ENCODE measurements around the gene PDE4B. TPM values are rescaled to one million over a fixed set of nuclear protein-coding genes. Genes with fewer than 3 reads are reported as not detected.

Gene PDE4B
- polyA plus RNA-seq, 3 donors from 2014 or later, result 7.4 to 25.1 (median 18.9) TPM

DNA sequence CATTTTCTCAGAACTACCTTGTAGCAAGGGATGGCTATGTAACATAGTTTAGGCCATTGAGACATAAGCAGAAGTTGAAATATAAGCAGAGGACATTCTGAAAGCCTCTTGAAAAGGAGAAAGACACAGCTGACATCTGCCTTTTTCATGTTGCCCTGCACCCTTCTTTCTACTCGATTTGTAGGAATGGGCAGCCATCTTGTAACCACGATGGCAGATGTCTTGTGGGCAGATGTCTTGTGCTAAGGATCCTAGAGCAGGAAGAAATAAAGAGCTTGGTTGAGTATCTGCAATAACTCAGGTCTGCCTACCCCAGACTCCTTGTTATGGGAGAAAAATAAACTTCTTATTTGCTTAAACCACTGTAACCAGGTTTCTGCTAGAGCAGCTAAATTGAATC is 351.0 kb downstream of the PDE4B start:
- Mint-ChIP-seq H3K27me3 (ENCODE audit: low read depth in 3 of 3) (peaks cover 0 to 6% (median 2%) of the 10 kb centered on the region in 3 donors), H3K4me1 (no peaks in the 10 kb centered on the region), H3K9me3 (peaks cover 0 to 1% (median 0%) of the 10 kb centered on the region in 6 donors), H3K36me3 (no peaks in the 10 kb centered on the region), H3K27ac (no peak overlapping the region), H3K4me3 (no peak overlapping the region)
- no peak for DNase-seq

DNA sequence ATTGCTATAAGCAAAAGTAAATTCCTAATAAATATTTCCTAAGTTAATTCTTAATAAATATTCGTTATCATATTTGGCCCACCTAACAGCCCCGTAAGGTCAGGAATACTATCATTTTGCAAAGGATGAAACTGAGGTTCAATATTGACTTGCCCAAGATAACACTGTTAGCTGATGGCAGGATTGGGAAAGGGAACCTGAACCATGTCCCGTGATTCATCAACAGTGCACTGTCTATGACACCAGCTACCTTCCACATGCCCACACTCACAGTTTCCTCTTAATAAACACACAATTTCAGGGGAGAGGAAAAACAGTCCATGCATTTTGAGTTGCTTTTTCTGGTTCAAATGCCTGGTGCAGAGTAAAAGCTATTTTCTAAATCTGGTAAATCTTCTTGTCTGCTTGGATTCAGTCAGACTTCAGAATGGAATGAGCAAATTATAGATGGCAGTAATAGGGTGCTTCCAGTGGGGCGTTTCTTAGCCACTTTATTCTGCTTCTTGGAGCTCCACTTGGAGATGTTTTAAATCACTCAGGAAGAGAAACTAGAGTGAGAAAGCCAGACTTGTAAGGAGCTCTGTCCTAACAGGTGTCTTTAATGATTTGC is 354.6 kb downstream of the PDE4B start:
- no peaks in the 10 kb centered on the region for H3K4me1 Mint-ChIP-seq
- peaks cover 0 to 6% (median under 1%) of the 10 kb centered on the region in 6 donors for H3K9me3 Mint-ChIP-seq
- H3K27me3 Mint-ChIP-seq (ENCODE audit: low read depth in 3 of 3), result peaks cover 0 to 5% (median 0%) of the 10 kb centered on the region in 3 donors
- no peak overlapping the region for H3K27ac Mint-ChIP-seq
- H3K36me3 Mint-ChIP-seq, result no peaks in the 10 kb centered on the region
- no peak overlapping the region for H3K4me3 Mint-ChIP-seq
- no peak for DNase-seq

DNA sequence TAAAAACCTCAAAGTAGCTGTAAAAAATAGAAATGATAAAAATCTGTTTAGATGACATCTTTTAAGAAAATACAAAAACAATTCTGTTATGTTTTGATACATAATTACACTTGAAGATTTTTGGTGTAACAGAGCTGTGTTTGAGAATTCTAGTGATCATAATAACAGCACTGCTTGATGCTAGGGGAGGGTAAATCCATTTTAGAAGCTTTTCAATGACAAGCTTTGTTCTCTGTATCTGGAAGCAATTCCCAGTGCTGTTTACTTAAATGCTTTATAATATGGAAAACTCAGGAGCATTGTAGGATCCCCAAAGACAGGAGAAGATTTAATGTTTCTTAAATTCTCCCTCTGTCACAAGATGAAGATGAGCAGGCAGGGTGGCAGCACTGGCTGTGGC is 359.3 kb downstream of the PDE4B start:
- Mint-ChIP-seq H3K36me3 (no peaks in the 10 kb centered on the region), H3K4me3 (no peak overlapping the region), H3K27me3 (ENCODE audit: low read depth in 3 of 3) (peaks cover 0 to 3% (median 0%) of the 10 kb centered on the region in 3 donors), H3K4me1 (no peaks in the 10 kb centered on the region), H3K9me3 (peaks cover 0 to 5% (median under 1%) of the 10 kb centered on the region in 6 donors), H3K27ac (no peak overlapping the region)
- DNase-seq, result no peak

DNA sequence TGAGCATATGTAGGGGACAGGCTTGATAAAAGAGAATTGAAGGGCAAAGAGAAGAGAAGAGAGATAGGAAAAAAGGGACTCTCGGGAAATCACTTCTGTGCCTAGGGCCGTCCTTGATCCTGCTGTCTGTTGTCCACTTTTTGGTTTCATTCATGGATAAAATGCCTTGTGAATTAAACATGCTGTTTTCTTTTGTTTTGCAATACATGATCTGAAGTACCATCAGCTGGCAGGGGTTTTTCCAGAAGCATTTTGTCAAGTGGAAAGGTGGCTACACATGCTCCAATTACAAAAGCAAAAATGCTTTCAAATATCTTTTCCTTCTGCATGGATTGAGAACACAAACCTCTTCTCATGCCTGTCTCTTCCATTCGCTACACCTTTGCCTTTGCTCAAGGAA is 361.7 kb downstream of the PDE4B start:
- no peaks in the 10 kb centered on the region for H3K36me3 Mint-ChIP-seq
- no peaks in the 10 kb centered on the region for H3K4me1 Mint-ChIP-seq
- H3K27ac Mint-ChIP-seq, result no peak overlapping the region
- peaks cover 0 to 3% (median 1%) of the 10 kb centered on the region in 3 donors for H3K27me3 Mint-ChIP-seq (ENCODE audit: low read depth in 3 of 3)
- H3K4me3 Mint-ChIP-seq, result no peak overlapping the region
- DNase-seq, result no peak
- peaks cover 0 to 5% (median under 1%) of the 10 kb centered on the region in 6 donors for H3K9me3 Mint-ChIP-seq

DNA sequence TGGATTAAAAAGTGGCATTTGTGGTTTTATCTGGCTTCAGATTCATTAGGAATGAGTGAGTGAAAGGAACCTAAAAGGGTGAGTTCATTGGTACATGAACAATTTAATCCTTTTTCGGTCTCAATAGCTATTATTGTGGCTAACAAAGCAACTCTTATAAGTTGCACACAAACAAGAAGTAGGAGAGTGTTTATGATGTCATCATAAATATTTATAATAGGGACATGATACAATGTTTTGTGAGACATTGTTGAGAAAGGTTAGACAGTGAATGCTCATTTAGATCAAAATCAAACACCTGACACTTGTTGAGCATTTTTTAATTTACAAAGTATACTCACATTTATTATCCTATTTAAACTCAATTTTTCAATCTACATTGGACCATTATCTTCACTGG is 363.4 kb downstream of the PDE4B start:
- Mint-ChIP-seq H3K4me3 (no peak overlapping the region), H3K9me3 (peaks cover 0 to 2% (median under 1%) of the 10 kb centered on the region in 6 donors), H3K27me3 (ENCODE audit: low read depth in 3 of 3) (peaks cover 0 to 3% (median 1%) of the 10 kb centered on the region in 3 donors), H3K4me1 (no peaks in the 10 kb centered on the region), H3K36me3 (no peaks in the 10 kb centered on the region), H3K27ac (no peak overlapping the region)
- no peak for DNase-seq

DNA sequence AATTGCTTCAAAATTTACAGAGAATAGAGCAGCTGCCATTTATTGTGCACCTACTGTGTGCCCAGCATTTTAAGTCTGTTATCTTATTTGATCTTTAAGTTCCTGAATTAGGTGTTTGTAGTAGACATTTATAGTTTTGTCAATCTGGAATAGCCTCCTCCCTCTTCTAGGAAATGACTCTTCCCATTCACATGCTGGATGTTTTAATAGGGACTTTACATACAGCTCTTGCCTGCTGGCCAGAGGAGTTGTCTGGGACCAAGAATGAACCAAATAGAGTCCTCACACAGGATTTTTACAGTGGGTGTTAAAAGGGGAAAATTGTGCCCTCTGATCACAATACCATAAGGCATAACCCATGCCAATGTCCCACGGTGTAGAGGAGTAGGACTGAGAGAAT is 367.1 kb downstream of the PDE4B start:
- H3K27me3 Mint-ChIP-seq (ENCODE audit: low read depth in 3 of 3), result peaks cover 0 to 1% (median 0%) of the 10 kb centered on the region in 3 donors
- DNase-seq, result no peak
- peaks cover 0 to 4% (median 0%) of the 10 kb centered on the region in 6 donors for H3K9me3 Mint-ChIP-seq
- H3K4me1 Mint-ChIP-seq, result no peaks in the 10 kb centered on the region
- H3K4me3 Mint-ChIP-seq, result no peak overlapping the region
- H3K27ac Mint-ChIP-seq, result no peak overlapping the region
- H3K36me3 Mint-ChIP-seq, result no peaks in the 10 kb centered on the region

DNA sequence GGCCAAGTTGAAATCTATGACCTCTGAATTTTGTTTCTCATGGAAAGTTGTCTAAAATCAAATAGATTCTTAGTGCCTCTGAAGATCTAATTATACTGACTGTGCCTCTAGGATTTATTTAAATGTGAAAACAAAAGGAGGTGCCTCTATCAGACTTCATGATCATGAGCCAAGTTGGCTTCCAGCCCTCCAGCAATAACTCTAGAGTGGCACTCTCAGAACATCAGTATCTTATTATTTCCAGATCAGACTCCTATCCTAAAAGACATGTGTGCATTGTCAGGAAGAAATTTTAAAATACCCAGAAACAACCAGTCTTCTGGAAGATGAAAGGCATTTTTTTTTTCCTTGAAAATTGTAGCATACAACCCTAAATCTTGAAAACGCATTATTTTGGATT is 368.0 kb downstream of the PDE4B start:
- Mint-ChIP-seq H3K27ac (no peak overlapping the region), H3K36me3 (no peaks in the 10 kb centered on the region), H3K27me3 (ENCODE audit: low read depth in 3 of 3) (peaks cover 0 to 1% (median 0%) of the 10 kb centered on the region in 3 donors), H3K4me1 (no peaks in the 10 kb centered on the region), H3K9me3 (peaks cover 0 to 4% (median 0%) of the 10 kb centered on the region in 6 donors), H3K4me3 (no peak overlapping the region)
- DNase-seq, result no peak

DNA sequence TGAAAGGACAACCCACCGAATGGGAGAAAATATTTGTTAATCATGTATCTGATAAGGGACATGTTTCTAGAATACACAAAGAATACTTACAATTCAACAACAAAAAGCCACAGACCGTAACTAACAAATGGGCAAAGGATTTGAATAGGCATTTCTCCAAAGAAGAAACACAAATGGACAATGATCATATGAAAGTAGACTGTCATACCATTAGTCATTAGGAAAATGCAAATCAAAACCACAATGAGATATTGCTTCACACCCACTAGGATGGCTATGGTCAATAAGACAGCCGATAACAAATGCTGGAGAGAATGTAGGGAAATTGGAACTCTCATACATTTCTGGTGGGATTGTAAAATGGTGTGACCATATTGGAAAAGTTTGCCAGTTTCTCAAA is 374.1 kb downstream of the PDE4B start:
- Mint-ChIP-seq H3K27ac (no peak overlapping the region), H3K4me3 (no peak overlapping the region), H3K27me3 (ENCODE audit: low read depth in 3 of 3) (peaks cover 0 to 4% (median 2%) of the 10 kb centered on the region in 3 donors), H3K9me3 (peaks cover 0 to 4% (median 0%) of the 10 kb centered on the region in 6 donors), H3K36me3 (no peaks in the 10 kb centered on the region), H3K4me1 (no peaks in the 10 kb centered on the region)
- no peak for DNase-seq

DNA sequence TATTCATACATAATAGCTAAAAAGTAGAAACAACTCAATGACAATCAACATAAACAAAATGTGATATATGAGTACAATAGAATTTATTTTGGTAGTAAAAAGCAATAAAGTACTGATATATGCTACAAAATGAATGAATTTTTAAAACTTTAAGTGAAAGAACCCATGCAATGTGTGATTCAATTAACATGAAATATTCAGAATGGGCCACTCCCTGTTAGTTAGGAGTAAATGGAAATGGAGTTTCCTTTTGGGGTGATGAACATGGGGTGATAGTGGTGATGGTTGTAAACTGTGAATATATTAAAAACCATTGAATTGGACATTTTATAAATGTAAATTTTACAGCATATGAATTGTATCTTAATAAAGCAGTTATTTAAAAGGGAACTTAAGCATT is 374.6 kb downstream of the PDE4B start:
- Mint-ChIP-seq H3K9me3 (peaks cover 0 to 4% (median 0%) of the 10 kb centered on the region in 6 donors), H3K27ac (no peak overlapping the region), H3K4me1 (no peaks in the 10 kb centered on the region), H3K4me3 (no peak overlapping the region), H3K36me3 (no peaks in the 10 kb centered on the region), H3K27me3 (ENCODE audit: low read depth in 3 of 3) (peaks cover 0 to 4% (median 2%) of the 10 kb centered on the region in 3 donors)
- DNase-seq, result no peak

DNA sequence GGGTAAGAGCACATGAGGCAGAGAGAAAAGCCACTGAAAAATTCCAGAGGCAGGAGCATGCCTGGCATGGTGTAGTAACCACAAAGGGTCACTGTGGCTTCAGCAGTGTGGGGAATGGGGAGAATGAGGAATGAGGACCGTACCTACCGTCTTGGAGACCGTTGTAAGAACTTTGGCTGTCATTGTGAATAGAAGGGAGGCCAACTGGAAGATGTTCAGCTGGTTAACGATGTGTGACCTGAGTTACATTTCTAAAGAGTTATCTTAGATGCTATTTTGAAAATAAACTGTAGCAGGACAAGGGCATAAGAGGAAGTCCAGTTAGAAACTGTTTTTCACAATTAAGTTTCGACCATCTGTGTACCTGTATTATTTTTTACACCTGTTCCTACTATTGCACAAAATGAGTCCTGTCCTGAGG is 375.8 kb downstream of the PDE4B start:
- peaks cover 0 to 4% (median 0%) of the 10 kb centered on the region in 6 donors for H3K9me3 Mint-ChIP-seq
- H3K4me3 Mint-ChIP-seq, result no peak overlapping the region
- H3K4me1 Mint-ChIP-seq, result no peaks in the 10 kb centered on the region
- DNase-seq, result no peak
- peaks cover 0 to 4% (median 2%) of the 10 kb centered on the region in 3 donors for H3K27me3 Mint-ChIP-seq (ENCODE audit: low read depth in 3 of 3)
- H3K27ac Mint-ChIP-seq, result no peak overlapping the region
- H3K36me3 Mint-ChIP-seq, result no peaks in the 10 kb centered on the region

DNA sequence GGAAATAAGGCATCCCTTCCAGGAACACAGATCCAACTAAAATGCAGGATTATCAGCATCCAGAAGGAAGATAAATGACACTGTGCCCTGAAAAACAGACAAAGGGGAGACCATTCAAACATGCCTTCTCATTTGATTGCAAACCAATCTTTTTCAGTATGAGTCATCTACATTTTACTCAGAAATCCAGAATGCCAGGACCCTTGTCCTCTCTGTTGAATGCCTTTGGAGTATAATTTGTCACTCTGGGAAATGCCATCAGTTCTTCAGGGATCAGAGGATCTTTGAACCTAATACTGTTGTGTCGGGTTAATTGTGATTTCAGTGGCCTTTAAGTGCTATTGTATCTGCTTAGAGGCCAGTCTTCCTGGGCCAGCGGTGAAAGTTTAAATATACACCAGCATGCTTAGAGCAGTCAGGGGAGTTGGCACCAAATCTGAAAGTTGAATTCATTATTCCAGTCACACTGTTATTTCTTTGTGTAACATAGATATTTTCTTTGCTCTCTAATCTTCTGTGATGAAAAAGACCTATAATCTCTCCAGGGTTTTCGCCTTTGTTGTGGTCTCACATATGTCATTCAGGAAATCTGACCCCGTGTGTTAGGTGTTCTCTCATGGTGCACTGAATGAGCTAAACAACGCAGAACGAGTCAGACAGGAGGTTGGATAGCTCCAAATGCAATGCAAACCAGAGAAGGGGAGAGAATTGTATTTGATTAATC is 376.4 kb downstream of the PDE4B start:
- H3K36me3 Mint-ChIP-seq, result no peaks in the 10 kb centered on the region
- H3K4me3 Mint-ChIP-seq, result no peak overlapping the region
- H3K4me1 Mint-ChIP-seq, result no peaks in the 10 kb centered on the region
- H3K27me3 Mint-ChIP-seq (ENCODE audit: low read depth in 3 of 3), result peaks cover 0 to 4% (median 2%) of the 10 kb centered on the region in 3 donors
- H3K27ac Mint-ChIP-seq, result no peak overlapping the region
- no peak for DNase-seq
- H3K9me3 Mint-ChIP-seq, result peaks cover 0 to 3% (median 0%) of the 10 kb centered on the region in 6 donors

DNA sequence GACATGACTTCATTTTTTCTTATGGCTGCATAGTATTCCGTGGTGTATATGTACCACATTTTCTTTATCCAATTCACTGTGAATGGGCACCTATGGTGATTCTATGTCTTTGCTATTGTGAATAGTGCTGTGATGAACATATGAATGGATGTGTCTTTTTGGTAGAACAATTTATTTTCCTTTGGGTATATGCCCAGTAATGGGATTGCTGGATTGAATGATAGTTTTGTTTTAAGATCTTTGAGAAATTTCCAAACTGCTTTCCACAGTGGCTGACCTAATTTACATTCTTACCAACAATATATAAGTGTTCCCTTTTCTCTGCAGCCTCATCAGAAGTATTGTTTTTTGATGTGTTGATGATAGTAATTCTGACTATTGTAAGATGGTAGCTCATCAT is 379.6 kb downstream of the PDE4B start:
- H3K36me3 Mint-ChIP-seq, result no peaks in the 10 kb centered on the region
- H3K27ac Mint-ChIP-seq, result no peak overlapping the region
- peaks cover 0 to 4% (median 0%) of the 10 kb centered on the region in 3 donors for H3K27me3 Mint-ChIP-seq (ENCODE audit: low read depth in 3 of 3)
- H3K9me3 Mint-ChIP-seq, result peaks cover 0 to 3% (median 0%) of the 10 kb centered on the region in 6 donors
- no peak overlapping the region for H3K4me3 Mint-ChIP-seq
- no peaks in the 10 kb centered on the region for H3K4me1 Mint-ChIP-seq
- DNase-seq, result no peak

DNA sequence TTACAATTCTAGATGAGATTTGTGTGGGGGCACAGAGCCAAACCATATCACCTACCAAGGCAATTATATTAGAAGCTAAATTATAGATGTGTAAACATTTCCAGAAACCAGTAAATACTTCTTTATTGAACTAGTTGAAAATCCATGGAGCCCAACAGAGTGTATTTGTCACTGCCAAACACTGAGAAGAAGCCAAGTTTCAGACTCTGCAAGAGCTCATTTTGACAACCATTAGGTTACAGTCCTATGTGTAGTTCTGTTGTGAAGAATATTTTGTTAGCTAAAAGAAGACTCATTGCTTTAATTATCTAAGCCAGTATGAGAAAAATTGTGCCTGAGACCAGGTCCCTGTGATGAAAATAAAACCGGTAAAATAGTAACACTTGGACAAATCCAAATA is 382.4 kb downstream of the PDE4B start:
- no peak overlapping the region for H3K4me3 Mint-ChIP-seq
- no peak overlapping the region for H3K27ac Mint-ChIP-seq
- no peaks in the 10 kb centered on the region for H3K4me1 Mint-ChIP-seq
- H3K27me3 Mint-ChIP-seq (ENCODE audit: low read depth in 3 of 3), result no peaks in the 10 kb centered on the region
- no peaks in the 10 kb centered on the region for H3K9me3 Mint-ChIP-seq
- DNase-seq, result no peak
- no peaks in the 10 kb centered on the region for H3K36me3 Mint-ChIP-seq

DNA sequence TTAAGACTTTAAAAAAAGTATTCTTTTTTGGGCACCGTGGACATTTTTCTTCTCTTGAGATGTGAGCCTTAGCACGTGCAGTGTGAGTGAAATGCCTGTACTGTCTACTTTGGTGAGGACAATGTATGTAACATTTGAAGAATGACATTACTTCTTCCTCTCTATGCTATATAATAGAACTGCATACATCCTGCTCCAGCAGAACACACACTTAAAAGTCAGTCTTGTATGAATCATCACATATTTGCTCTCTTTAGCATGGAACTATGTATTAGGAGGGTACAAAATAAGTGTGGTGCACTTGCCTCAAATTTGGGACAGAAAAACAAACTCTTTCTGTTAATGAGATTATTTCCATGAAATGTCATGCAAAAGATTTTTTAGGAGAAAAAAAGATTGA is 382.9 kb downstream of the PDE4B start:
- H3K4me1 Mint-ChIP-seq, result no peaks in the 10 kb centered on the region
- no peaks in the 10 kb centered on the region for H3K36me3 Mint-ChIP-seq
- no peaks in the 10 kb centered on the region for H3K9me3 Mint-ChIP-seq
- no peaks in the 10 kb centered on the region for H3K27me3 Mint-ChIP-seq (ENCODE audit: low read depth in 3 of 3)
- no peak for DNase-seq
- H3K4me3 Mint-ChIP-seq, result no peak overlapping the region
- no peak overlapping the region for H3K27ac Mint-ChIP-seq

Measured in immature natural killer cell (primary cell).